ENCODE measurements around the gene DDC.

GRCh38 chr7:50587737-50588136 is 22.5 kb upstream of the DDC start:
- TF ChIP-seq CTCF (IDR thresholded peaks at IDR 0.05; ENCODE audit: low read depth, low read length, poor library complexity, severe bottlenecking) (no peak), EZH2phosphoT487 (IDR thresholded peaks at IDR 0.05; ENCODE audit: borderline replicate concordance, low read length) (no peak)
